ENCODE measurements around the gene LIX1. TPM values are rescaled to one million over a fixed set of nuclear protein-coding genes. Genes with fewer than 3 reads are reported as not detected.

Gene LIX1
- total and polyA plus RNA-seq, 8 donors = 0.12 to 1.8 (median 1.3) TPM; not detected in 3

- Histone ChIP-seq H3K4me1 (peaks cover 0 to 12% (median 0%) of the 10 kb centered on the region in 4 donors), H3K27ac (peak overlapping the region in 1 of 5 donors; percentile 34), H3K9me3 (no peaks in the 10 kb centered on the region), H3K36me3 (no peaks in the 10 kb centered on the region), H3K27me3 (no peaks in the 10 kb centered on the region), H3K4me3 (no peak overlapping the region)
- intact Hi-C loops (cut with DNase I; ENCODE audit: low total_unique reads) = no loop called here
- TF ChIP-seq EP300 (IDR thresholded peaks at IDR 0.05) (no peak), POLR2AphosphoS5 (IDR thresholded peaks at IDR 0.05) (peak in 1 of 3 donors; percentile 40), POLR2A (IDR thresholded peaks at IDR 0.05) (no peak), CTCF (IDR thresholded peaks at IDR 0.05) (no peak)
- DNase-seq = no peak
Observed at GRCh38 chr5:97131139-97131710, 11.2 kb downstream of the LIX1 start.

- H3K27ac ChIP-seq = no peak overlapping the region
- H3K4me1 ChIP-seq = peaks cover 0 to 15% (median 0%) of the 10 kb centered on the region in 4 donors
- H3K27me3 ChIP-seq = no peaks in the 10 kb centered on the region
- intact Hi-C loops (cut with DNase I; ENCODE audit: low total_unique reads) = no loop called here
- no peak overlapping the region for H3K4me3 ChIP-seq
- no peaks in the 10 kb centered on the region for H3K36me3 ChIP-seq
- 86 to 100% (median 94%) methylated on average over 1 of the region's 1 CpG for WGBS, 5 donors
- H3K9me3 ChIP-seq = no peaks in the 10 kb centered on the region
- no peak for DNase-seq
- TF ChIP-seq CTCF (IDR thresholded peaks at IDR 0.05) (no peak), POLR2A (IDR thresholded peaks at IDR 0.05) (no peak), EP300 (IDR thresholded peaks at IDR 0.05) (no peak), POLR2AphosphoS5 (IDR thresholded peaks at IDR 0.05) (no peak)
Observed at GRCh38 chr5:97127727-97128126, 14.7 kb downstream of the LIX1 start.

GRCh38 chr5:97125125-97125683 lies 17.2 kb downstream of the LIX1 start:
- intact Hi-C loops (cut with DNase I; ENCODE audit: low total_unique reads) = no loop called here
- Histone ChIP-seq H3K9me3 (no peaks in the 10 kb centered on the region), H3K27ac (no peak overlapping the region), H3K36me3 (no peaks in the 10 kb centered on the region), H3K4me3 (no peak overlapping the region), H3K27me3 (no peaks in the 10 kb centered on the region), H3K4me1 (peaks cover 0 to 4% (median 0%) of the 10 kb centered on the region in 4 donors)
- 50 to 59% (median 54%) methylated on average over 3 of the region's 3 CpGs for WGBS, 5 donors
- DNase-seq = no peak
- TF ChIP-seq CTCF (IDR thresholded peaks at IDR 0.05) = no peak
- no peak for TF ChIP-seq POLR2AphosphoS5 (IDR thresholded peaks at IDR 0.05)
- TF ChIP-seq POLR2A (IDR thresholded peaks at IDR 0.05) = no peak
- no peak for TF ChIP-seq EP300 (IDR thresholded peaks at IDR 0.05)

DNA sequence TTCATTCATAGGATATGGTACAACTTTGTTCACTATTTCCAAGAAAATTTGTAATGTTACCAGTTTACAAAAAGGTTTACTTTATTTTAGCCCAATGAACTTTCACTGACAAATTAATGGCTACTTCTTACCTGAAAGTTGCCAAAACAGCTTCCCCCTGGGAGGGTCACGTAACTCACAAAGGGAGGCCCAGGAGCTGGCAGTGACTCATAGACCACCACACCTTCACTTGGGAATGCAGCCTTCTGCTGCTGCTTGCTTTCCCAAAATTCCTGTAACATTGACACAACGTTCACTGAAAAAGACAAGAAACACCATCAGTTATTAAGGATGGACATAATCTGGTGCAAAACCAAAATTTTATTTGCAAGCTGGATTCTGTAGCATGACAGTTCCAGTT lies 18.1 kb downstream of the LIX1 start:
- 61 to 75% (median 70%) methylated on average over 2 of the region's 2 CpGs for WGBS, 5 donors
- H3K27ac ChIP-seq = no peak overlapping the region
- H3K4me1 ChIP-seq = peaks cover 0 to 4% (median 0%) of the 10 kb centered on the region in 4 donors
- TF ChIP-seq EP300 (IDR thresholded peaks at IDR 0.05) (no peak), CTCF (IDR thresholded peaks at IDR 0.05) (no peak), POLR2AphosphoS5 (IDR thresholded peaks at IDR 0.05) (no peak), POLR2A (IDR thresholded peaks at IDR 0.05) (no peak)
- intact Hi-C loops (cut with DNase I; ENCODE audit: low total_unique reads) = no loop called here
- no peaks in the 10 kb centered on the region for H3K27me3 ChIP-seq
- H3K9me3 ChIP-seq = no peaks in the 10 kb centered on the region
- no peak overlapping the region for H3K4me3 ChIP-seq
- DNase-seq = no peak
- H3K36me3 ChIP-seq = no peaks in the 10 kb centered on the region
